DMS79 treated with DMSO at 0.1 percent for 48 hours (cell line): ENCODE data around the gene ENOX1.

Experiments used
- DNase-seq: peaks from one replicate; lab custom pipeline; 2025; lab: John Stamatoyannopoulos, UW

ENOX1 gene

DNA sequence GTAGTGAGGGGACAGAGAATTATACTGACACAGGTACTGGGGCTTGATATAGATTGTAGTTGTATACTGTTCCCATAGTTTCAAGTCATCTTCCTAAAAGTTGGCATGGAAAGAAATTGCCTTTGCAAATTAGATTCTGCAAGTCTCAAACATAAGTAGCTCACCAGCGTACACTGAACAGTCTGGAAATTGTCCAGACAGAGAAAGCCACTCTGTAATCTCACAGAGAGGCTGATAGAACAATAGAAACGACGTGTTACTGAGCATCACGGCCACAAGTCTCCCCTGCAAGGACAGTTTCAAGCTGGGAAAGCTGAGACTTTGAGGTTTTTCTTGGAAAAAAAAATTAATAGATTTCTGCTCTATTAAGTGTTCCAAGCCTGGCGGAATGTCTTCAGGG lies 534.8 kb downstream of the ENOX1 start:
- no peak for DNase-seq

DNA sequence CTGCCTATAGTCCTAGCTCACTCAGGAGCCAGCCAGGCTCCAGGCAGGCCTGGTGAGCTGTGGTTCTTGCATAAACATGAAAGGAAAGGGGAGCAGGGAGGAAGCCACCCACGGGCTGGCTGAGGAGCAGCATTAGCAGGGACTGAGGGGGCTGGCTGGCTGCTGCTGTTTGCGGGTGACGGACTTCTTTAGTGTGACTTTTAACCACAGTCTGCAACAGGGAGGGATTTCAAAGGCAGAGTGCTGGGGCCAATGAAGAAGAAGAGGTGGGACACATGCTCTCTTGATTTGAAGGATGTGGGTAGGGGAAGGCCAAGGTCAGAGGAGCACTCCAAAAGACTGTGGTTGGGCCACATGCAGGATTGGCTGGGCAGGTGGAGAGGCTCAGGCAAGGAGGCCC lies 540.4 kb downstream of the ENOX1 start:
- DNase-seq, result no peak

DNA sequence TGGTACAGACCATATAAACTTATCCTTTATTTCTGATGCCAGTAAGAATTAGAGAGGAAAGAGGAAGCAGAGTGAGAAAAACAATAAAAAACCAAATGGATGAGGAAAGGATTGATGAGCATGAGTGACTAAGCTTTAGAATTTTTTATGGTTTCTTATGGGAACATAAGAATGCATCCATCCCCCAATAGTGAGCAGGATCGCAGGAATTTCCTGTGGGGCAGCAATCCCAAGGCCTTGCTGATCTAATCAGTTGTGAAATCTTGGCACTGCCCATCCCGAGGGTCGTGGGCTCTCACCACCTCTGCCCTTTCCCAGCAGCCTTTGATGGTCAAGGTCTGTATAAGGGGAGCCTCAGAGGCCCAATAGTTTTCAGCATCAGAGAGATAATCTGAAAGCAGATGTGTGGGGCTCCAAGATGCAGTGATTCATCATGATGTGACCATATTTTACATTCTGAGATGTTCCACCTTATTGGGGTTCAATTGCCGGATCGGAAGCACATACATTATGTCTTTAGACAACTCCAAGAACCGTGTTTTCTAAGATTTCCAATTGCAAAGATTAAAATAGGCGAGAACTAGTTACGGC lies 541.3 kb downstream of the ENOX1 start:
- DNase-seq, result no peak

DNA sequence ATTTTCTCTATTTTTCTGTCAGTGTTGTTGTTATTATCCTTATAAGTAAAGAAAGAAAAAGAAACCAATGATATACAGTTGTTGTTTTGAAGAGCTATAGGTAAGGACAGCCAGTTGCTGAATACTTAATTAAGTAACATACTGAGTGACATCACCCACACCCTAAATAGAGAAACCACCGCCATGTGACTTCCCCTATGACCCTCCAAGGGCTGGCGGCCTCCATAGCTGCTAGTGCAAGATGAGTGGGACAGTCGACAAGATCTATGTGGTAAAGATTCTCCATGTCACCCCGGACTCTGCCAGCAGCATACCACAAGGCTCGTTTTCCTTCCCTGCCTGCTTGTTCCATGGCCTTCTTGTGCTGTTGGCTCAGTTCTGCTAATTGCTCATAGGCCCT lies 542.3 kb downstream of the ENOX1 start:
- no peak for DNase-seq

DNA sequence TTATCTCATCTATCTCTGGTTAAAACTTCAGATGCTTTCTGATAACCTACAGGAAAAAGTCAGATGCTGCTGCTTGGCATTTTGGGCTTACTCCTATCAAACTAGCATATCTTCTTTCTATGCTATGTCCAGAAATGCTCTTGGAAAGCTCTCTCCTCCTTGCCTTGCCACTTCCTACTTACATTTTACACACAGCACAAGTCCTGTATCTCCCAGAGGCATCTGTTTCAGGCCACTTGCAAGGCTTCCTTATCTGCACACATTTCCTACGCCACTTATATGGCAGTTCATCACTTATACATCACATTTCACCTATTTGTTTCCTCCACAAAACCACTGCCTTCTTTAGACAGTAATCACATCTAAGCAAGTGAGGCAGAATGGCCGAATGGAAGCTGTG lies 543.1 kb downstream of the ENOX1 start:
- DNase-seq, result no peak

DNA sequence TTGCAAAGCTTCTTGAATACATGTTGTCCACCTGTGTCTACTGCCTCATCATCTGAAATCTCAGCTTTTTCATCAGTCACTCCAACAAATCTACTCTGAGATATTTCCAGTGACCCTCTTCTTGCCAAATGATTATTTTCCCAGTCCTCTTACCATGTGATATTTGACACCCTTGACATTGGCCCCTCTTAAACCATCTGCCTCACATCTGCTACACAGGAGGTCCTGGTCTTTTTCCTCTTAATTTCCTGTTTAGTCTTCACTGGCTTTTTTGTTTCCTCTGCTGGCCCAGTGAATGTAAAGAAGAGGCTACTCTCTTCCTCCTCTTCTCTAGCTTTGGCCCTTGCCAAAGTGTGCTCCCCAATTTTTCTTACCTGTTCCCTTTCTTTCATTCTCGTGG lies 544.7 kb downstream of the ENOX1 start:
- no peak for DNase-seq

DNA sequence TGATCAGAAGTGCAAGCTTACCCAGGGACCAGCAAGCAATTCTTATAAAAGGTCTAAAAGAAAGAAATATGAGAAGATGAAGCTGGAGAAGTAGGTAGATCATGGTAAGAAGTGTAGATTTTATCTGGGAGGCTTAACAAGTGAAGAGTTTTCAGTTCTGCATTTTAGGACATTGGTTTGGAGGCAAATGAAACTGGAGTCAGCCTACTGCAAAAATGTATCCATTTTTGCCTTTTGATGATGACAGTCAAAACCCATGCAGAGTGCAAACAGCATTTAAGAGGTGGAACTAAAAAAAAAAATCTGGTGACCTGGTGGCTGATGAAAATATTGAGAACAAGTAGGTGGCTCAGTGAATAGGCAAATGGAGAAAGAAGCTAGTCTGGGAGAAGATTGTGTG lies 546.5 kb downstream of the ENOX1 start:
- DNase-seq, result no peak

DNA sequence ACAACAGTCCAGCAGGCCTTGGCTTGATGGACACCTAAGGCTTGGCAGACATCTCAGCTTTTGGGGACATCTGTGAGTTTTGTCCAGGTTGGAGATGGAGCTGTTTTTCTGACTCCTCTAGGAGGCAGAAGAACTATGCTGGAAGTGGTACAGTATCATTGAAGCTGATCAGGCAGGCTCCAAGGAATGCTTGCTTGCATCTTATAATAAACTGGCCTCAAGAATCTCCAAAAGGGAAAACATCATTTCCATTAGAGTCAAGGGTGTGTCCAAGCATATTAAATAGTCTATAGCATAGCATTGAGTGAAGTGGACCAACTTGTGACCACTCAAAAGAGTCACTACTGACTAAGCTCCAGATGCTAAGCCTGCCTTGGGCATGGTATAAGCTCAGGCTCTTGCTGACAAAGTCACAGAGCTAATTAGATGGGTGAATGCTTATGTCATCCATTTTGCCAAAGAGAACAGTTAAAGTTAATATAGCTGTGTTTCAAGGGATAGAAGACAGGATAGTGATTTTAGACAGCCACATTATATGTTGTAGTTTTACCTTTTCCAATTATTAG lies 547.4 kb downstream of the ENOX1 start:
- no peak for DNase-seq

DNA sequence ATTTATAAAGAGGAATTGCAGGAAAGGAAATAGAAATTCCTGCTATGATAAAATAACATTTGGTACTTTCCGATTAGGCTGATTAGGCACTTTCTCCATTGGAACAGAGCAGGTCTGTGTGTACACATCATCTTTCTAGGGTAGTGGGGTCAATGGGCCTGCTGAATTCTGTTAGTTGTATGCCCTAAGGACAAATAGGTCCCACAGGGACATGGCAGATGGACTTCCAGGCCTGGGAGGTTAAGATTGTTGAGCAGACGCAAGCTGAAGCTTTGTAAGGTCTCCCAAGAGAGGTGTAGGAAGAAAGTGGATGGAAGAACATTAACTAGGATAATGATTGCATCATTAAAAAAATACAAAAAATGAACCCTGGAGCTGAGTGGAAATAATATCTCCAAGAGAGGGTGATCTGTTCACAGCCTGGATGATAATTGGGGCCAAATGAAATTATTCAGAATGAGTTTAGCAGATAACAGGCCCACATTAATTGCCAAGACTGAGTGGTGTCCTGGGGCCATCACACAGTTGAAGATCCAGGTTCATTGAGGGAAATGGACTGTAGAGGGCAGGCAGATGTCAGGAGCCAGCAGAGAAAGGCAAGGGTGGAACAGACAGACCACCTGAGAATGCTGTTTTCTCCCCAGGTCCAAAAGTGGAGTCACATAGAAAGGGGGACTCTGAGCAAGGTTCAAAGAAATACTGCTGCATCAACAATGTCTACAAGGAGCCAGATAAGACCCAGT lies 548.3 kb downstream of the ENOX1 start:
- no peak for DNase-seq

DNA sequence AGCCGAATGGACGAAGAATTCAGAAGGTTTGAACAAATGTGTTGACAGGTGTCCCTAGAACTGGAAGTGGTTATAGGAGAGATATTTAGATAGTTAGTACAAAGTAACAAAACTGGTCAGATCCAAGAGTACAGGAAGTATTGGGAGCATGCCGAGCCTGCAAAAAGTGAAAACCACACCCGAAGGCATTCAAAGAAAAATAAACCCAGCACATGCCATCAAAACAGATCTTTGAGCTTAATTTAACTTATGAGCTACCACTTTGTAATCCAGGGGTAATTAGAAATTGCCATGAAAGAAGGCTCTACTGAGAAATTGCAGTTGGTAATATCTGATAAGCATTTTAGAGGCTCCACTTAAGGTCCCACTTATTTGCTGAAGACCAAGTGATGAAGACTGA lies 549.2 kb downstream of the ENOX1 start:
- no peak for DNase-seq

DNA sequence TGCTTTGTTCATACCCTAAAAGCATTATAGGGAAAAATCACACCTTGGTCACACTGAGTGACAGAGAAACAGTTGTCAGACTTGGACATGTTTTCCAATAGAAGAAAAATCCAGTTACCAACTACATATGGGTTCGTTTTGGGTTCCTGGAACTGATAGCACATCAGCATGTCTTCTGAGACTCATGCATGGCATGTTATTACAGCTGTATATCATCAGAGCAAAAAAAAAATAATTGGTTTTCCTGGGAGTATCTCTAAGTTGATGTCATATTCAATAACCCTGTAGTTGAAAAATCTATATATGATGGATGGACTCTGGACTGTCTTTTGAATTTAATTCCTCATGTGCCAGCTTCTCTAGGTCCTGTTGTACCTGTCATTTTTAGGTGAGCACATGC lies 551.7 kb downstream of the ENOX1 start:
- DNase-seq, result no peak

DNA sequence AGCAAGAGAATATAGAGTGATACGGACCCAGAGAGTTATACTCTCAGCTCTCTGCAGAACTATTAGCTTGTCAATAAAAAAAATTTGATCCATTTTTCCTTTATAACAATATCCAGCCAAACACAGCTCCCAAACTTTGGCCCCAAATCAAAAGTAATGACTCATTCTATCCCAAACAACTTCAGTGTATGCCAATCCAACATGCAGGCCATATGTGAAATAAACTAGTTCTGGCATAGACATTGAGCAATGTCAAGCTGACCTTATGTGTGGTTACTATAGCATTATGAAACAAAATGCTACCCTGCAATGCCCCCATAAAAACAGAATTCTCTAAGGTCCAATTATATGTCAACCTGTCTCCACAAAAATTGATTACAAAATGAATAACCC lies 553.9 kb downstream of the ENOX1 start:
- DNase-seq, result no peak

DNA sequence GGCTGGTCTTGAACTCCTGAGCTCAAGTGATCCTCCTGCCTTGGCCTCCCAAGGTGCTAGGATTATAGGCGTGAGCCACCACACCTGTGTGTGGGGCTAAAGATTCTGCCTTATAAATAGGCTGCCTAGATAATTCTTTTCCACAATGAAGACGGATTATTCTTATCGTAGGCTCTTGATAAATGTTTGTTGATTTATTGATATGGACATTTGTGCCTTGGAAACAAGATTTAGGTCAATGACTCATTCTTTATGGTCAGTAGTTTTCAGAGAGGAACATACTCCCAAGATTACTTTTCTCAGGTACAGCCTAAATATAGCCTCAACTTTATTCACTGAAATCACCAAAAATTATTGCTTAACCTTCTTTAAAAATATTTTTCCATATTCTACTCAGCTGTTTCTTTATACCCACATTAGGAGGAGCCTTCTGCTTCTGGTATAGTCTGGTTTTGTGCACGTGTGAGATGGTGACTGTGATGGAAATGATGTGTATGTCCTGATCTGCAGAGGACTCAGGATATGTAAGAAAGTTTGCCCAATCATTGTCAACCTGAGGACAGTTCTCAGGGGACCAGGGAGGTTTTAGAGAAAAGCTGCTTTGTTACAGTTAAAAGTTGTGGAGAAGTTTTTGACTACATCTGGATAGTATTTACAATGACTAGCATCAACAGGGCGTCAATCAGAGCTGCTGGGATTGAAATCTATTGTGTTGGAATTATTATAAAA lies 554.5 kb downstream of the ENOX1 start:
- no peak for DNase-seq

DNA sequence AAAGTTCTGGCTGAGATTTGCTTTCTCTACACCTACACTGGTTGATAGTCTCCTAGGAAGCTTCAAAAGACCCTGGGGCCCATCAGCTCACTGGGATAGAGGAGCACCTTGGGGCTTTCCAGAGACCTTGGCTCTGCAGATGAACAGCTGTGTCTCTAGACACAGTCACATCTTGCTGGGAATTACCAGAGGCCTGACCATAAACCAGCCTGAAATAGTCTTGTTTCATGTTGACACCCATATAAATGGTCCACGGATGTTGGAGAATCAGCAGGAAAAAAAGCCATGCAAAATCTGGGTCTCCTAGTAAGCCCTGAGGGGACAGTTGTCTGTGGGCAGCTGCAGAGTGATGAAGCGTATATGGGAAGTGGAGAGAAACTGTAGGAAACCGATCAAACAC lies 555.8 kb downstream of the ENOX1 start:
- no peak for DNase-seq

DNA sequence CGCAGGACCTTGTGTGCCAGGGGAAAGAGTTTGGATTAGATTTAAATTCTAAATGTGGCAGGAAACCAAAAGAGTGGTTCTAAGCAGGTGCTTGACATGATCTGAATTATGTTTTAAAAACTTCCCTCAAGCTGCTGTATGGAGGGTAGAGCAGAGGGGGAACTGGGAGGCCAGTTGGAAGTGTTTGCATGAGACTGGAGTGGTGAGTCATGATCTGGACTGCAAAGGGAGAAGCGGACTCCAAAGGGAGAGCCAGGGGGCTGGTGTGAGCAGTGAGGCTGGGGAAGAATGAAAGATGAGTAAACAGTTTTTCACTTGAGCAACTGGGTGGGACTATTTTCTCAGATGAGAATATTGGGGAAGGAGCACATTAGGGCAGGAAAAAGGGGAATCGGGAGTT lies 557.3 kb downstream of the ENOX1 start:
- no peak for DNase-seq

DNA sequence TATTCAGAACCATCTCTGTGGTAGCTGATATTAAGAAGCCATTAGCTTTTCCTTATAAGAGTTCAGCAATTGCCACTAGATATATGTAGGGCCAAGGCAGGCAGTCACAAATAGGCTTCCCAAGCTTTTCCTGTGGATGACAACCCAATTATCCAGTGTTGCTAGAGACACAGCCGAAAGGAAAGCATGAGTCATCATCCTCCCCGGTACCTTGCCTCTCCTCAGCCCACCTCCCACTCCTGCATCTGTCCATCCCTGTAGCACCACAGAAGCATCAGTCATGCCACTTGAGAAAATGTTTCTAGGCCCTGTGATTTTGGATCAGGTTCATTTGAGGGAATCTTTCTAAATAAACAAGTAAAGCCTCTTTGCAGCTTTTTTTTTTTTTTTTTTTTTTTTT lies 559.1 kb downstream of the ENOX1 start:
- DNase-seq, result peak; percentile 10

DNA sequence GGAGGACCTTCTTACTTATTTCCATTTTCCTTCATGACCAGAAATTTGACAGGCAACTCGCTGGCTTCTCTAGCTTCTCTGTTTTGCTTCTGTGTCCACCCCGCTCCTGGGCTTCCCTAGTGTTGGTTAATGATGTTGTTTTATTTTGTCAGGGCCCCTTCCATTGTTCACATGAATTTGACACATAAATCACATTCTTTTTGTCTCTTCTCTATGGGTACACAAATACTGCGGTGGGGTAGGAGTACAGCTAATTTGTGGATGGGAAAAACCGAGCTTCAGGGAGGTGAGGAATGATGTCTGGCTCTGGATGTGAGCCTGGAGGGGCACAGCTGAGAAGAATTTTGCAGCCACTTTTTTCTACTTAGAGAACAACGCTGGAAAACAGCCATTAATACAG lies 563.6 kb downstream of the ENOX1 start:
- no peak for DNase-seq

DNA sequence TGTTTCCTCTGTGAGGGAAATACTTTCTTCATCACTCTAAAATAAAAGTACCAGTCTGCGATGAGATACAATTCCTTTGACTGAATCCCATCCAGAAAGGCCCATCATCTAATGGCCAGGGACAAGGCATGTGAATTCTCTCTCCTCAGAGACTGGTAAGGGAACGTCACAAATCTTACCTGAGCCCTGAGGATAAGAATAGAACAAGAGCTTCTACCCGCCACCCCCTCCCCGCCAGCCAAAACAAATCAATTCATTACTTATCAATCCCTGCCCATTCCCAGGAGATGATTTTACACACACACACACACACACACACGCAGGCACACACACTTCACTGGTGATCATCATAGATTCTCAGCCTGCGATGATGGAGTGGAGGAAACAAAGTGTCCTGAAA lies 564.7 kb downstream of the ENOX1 start:
- DNase-seq, result no peak

DNA sequence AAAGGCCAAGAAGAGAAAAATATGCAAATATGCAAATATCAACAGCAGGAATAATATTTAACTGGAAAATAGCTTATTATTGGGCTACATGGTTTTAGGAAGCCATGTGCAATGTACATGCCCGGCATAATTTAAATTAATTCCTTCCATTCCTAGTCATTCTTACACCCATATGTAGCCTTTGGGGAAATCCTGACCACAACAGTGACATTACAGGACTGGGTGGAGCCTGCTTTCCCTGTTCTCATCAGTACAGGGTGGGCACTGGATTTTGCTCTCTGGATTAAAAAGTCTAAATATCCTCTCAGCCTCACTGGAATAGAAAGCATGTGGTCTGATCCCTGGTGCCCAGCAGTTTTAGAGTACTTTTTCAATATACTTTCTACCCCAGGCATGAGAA lies 565.2 kb downstream of the ENOX1 start:
- DNase-seq, result no peak

DNA sequence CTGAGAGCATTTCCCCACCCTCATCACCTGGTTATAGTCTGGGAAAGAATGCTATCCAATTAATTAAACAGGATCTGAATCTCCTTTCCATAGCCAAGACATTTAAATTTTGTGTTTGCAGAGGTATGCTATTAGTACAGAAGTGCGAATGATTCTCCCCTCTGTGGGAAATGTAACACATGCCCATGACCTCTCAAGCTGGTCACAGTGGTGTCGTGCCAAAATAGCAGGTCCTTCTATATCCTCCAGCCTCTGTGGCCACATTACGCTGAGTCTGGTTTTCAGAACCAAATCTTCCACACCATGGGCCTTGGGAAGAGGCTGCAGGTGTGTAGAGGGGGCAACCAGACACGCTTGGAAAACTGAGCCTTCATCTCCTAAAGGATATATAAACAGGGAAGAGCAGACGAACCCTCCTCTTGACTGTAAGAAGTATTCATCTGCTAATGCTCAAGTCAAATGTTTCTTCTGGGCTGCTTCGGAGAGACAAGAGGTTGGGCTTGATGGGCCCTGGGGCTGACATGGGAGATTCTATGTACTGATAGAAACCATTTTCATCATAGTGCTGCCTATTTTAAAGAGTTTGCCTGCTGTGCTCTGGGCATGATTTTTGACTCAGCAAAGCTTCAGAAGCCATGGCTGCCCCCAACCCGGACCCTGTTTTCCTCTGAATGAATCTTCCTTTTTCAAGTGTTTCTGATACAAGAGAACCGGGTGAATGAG lies 565.7 kb downstream of the ENOX1 start:
- no peak for DNase-seq

DNA sequence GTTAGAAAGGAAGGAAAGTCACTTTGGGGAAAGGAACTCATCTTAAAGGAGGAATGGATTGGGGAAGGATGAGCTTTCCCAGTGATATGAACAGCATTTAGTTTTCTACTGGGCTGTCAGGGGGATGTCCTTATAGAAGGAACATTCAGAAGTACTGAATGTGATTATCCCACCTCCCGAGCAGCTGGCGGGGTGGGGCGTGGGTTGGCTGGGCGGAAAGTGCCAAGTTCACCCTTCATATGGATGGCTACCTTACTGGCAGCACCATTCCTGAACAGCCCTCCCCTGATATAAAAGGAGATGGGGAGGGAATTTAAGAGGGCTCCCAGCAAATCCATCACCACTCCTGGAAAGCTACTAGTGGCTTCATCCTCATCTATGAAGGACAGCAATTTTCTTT lies 572.6 kb downstream of the ENOX1 start:
- DNase-seq, result no peak

DNA sequence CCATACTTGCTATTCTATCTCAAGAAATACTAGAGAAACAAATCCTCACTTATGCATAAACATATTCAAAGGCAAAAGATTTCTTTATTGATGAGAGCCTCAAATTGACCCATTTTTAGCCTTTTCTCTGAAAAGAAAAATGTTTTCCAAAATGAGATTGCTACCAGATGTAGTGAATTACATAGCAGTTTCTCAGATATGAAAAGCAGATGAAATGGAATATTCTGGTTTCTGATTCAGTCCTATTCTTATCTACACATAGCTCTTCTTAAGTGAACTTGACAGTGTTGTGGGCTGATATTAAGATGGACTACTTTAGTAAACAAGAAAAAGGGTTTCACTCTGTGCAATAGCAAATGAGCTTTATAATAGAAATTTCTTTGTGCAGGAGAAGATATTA lies 579.9 kb downstream of the ENOX1 start:
- no peak for DNase-seq

DNA sequence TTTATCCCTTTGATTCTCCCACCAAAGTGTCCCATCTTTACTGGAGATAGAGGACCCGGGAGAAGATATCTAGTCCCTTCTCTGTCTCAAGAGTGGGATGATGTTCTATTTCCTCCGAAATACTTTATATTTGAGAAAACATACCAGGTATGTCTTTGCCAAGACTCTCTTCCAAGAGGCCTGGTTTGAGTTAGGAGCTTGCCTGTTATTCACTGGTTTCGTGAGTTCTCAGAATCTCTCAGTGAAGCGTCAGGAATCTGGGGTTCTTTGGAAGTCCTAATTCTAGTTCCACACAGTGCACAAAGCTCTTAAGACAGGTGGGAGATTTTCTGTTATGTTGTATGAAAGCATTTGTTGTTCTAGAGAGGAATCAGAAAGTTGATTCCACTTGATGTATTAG lies 581.4 kb downstream of the ENOX1 start:
- no peak for DNase-seq
